HCT116 (cell line): ENCODE results near the gene TPRG1L. TPM values are rescaled to one million over a fixed set of nuclear protein-coding genes. Genes with fewer than 3 reads are reported as not detected.

ENCODE experiments used
- ATAC-seq: fragments of 200-7000 bp; cut with Tn5 transposase; 2 replicates; pipeline ENCODE4 v1.9.1; 2020; ENCODE audit warnings: mild to moderate bottlenecking, moderate library complexity
- BruUV-seq: library from RNA; stranded (reverse); fragments of 400-500 nt; replicated peaks from 2 replicates; lab custom pipeline; 2021; lab: Mats Ljungman, UMichigan
- CTCF ChIA-PET: fragments of 300-600 bp; sonication (Branson Sonifier 250); formaldehyde crosslinking; loops from one replicate; lab custom pipeline; 2021; ENCODE audit warnings: antibody characterized with exemption; lab: Charles Lee
- POLR2A ChIA-PET: fragments of 300-600, 350-600 bp; sonication (Branson Sonifier 250); formaldehyde crosslinking; loops from one replicate; lab custom pipeline; 2021; ENCODE audit warnings: antibody characterized with exemption; lab: Charles Lee
- RAD21 ChIA-PET, 2 experiments: fragments of 300-600 bp; sonication (Branson Sonifier 250); formaldehyde crosslinking; loops; one replicate each; lab custom pipeline; 2023; ENCODE audit warnings: low total read pairs in 2 of 2; ENCODE audit not compliant: uncharacterized antibody in 2 of 2, unreplicated experiment in 2 of 2, low non-redundant PET in 1 of 2; lab: Charles Lee
- DNase-seq: peaks from one replicate; pipeline ENCODE4 v3.0.0-alpha.2; 2010; ENCODE audit warnings: low read depth, low spot score
- H2AFZ ChIP-seq: fragments of 200-600 bp; shearing (Covaris generic), sonication (generic); 2 replicates; pipeline ENCODE4 v1.6.1; 2017; ENCODE audit warnings: low read depth, mixed run types, mixed read lengths, antibody characterized with exemption, low read length; ENCODE audit not compliant: poor library complexity, severe bottlenecking
- H3K27ac ChIP-seq: 2 replicates; pipeline ENCODE4 v1.5.1; 2012; ENCODE audit warnings: low read depth, low read length
- H3K27me3 ChIP-seq: fragments of 200-600 bp; sonication (generic); 2 replicates; pipeline ENCODE4 v1.6.1; 2016; ENCODE audit warnings: mixed run types, low read length, mixed read lengths; ENCODE audit not compliant: insufficient read depth
- H3K36me3 ChIP-seq, 2 experiments: fragments of 200-500 bp in 1 of 2; fragments of 200-600 bp in 1 of 2; sonication (Bioruptor generic) in 1 of 2; sonication (generic) in 1 of 2; 2 replicates each; pipeline versions ENCODE4 v1.5.1 to v1.6.1; 2014 to 2016; ENCODE audit warnings: low read length in 2 of 2, inconsistent platforms in 1 of 2, mixed read lengths in 1 of 2, mixed run types in 1 of 2; ENCODE audit not compliant: insufficient read depth in 2 of 2, control insufficient read depth in 1 of 2
- H3K4me1 ChIP-seq, 2 experiments: fragments of 200-600 bp in 1 of 2; sonication (generic) in 1 of 2; 2 replicates each; pipeline versions ENCODE4 v1.5.1 to v1.6.1; 2012 to 2017; ENCODE audit warnings: low read length in 2 of 2, inconsistent platforms in 1 of 2, mild to moderate bottlenecking in 1 of 2, mixed read lengths in 1 of 2, mixed run types in 1 of 2, moderate library complexity in 1 of 2; ENCODE audit not compliant: insufficient read depth in 2 of 2, control insufficient read depth in 1 of 2
- H3K4me2 ChIP-seq: fragments of 200-600 bp; sonication (generic); 2 replicates; pipeline ENCODE4 v1.6.1; 2017; ENCODE audit warnings: mixed run types, low read length, mixed read lengths
- H3K4me3 ChIP-seq, 2 experiments: fragments of 200-600 bp in 1 of 2; sonication (generic) in 1 of 2; replicated peaks in 1 of 2; 2 replicates each; pipeline ENCODE4 v1.5.1; 2011 to 2016; ENCODE audit warnings: low read length in 2 of 2, control low read depth in 1 of 2, low read depth in 1 of 2, mild to moderate bottlenecking in 1 of 2, mixed read lengths in 1 of 2, mixed run types in 1 of 2
- H3K79me2 ChIP-seq: fragments of 200-600 bp; sonication (generic); 2 replicates; pipeline ENCODE4 v1.6.1; 2017; ENCODE audit warnings: mild to moderate bottlenecking, mixed run types, low read length, moderate library complexity, mixed read lengths; ENCODE audit not compliant: insufficient read depth
- H3K9ac ChIP-seq: fragments of 200-600 bp; sonication (generic); 2 replicates; pipeline ENCODE4 v1.6.1; 2016; ENCODE audit warnings: low read length, mixed read lengths
- H3K9me2 ChIP-seq: fragments of 200-600 bp; sonication (generic), shearing (Covaris generic); 2 replicates; pipeline ENCODE4 v1.6.1; 2017; ENCODE audit warnings: mixed run types, mild to moderate bottlenecking, moderate library complexity; ENCODE audit not compliant: insufficient read depth
- H3K9me3 ChIP-seq, 2 experiments: fragments of 200-500 bp in 1 of 2; fragments of 200-600 bp in 1 of 2; sonication (Bioruptor generic) in 1 of 2; sonication (generic) in 1 of 2; 2 replicates each; pipeline ENCODE4 v1.6.1; 2014 to 2017; ENCODE audit warnings: low read length in 2 of 2, mixed read lengths in 2 of 2, inconsistent platforms in 1 of 2, low read depth in 1 of 2, mild to moderate bottlenecking in 1 of 2, mixed run types in 1 of 2, moderate library complexity in 1 of 2; ENCODE audit not compliant: control insufficient read depth in 1 of 2, insufficient read depth in 1 of 2
- H4K20me1 ChIP-seq: fragments of 200-600 bp; sonication (generic), shearing (Covaris generic); 2 replicates; pipeline ENCODE4 v1.6.1; 2017; ENCODE audit warnings: mixed run types, mild to moderate bottlenecking, moderate library complexity; ENCODE audit not compliant: insufficient read depth
- CEBPB ChIP-seq: IDR thresholded peaks from 2 replicates; pipeline ENCODE4 v1.6.1; 2012; ENCODE audit warnings: low read depth
- EGR1 ChIP-seq: IDR thresholded peaks from 2 replicates; pipeline ENCODE4 v1.6.1; 2012; ENCODE audit warnings: low read depth
- ELF1 ChIP-seq: IDR thresholded peaks from 2 replicates; pipeline ENCODE4 v1.6.1; 2012; ENCODE audit warnings: low read depth, borderline replicate concordance
- EZH2 ChIP-seq: fragments of 200-600 bp; sonication (generic); IDR thresholded peaks from 2 replicates; pipeline ENCODE4 v1.6.1; 2017; ENCODE audit warnings: antibody characterized with exemption, mixed run types
- FOSL1 ChIP-seq: IDR thresholded peaks from 2 replicates; pipeline ENCODE4 v1.6.1; 2012; ENCODE audit warnings: low read depth
- JUND ChIP-seq: IDR thresholded peaks from 2 replicates; pipeline ENCODE4 v1.6.1; 2012
- SP1 ChIP-seq: IDR thresholded peaks from 2 replicates; pipeline ENCODE4 v1.6.1; 2012; ENCODE audit warnings: low read depth
- YY1 ChIP-seq: IDR thresholded peaks from 2 replicates; pipeline ENCODE4 v1.6.1; 2011; ENCODE audit warnings: low read length, low read depth, moderate library complexity, mild to moderate bottlenecking; ENCODE audit not compliant: insufficient replicate concordance; ENCODE audit errors: extremely low read depth
- ZFX ChIP-seq: fragments of 450-650 bp; IDR thresholded peaks from 2 replicates; pipeline ENCODE4 v1.6.1; 2017
- intact Hi-C: fragments of 100-400 bp; cut with micrococcal nuclease; formaldehyde crosslinking; loops from 2 replicates; pipeline ENCODE4 v1.10.0; 2022
- total RNA-seq: library from RNA; stranded (reverse); gene quantifications from one replicate; pipeline ENCODE4 v1.2.1, GENCODE V29; 2021; ENCODE audit not compliant: unreplicated experiment
- TF ChIP-seq, protein P1 (sequence below): IDR thresholded peaks from 2 replicates; pipeline ENCODE4 v1.6.1; 2012
- TF ChIP-seq, protein P2 (sequence below): IDR thresholded peaks from 2 replicates; pipeline ENCODE4 v1.6.1; 2012

The TPRG1L gene
- total RNA-seq, 1 experiment from 2014 or later: 25.6 TPM

DNA sequence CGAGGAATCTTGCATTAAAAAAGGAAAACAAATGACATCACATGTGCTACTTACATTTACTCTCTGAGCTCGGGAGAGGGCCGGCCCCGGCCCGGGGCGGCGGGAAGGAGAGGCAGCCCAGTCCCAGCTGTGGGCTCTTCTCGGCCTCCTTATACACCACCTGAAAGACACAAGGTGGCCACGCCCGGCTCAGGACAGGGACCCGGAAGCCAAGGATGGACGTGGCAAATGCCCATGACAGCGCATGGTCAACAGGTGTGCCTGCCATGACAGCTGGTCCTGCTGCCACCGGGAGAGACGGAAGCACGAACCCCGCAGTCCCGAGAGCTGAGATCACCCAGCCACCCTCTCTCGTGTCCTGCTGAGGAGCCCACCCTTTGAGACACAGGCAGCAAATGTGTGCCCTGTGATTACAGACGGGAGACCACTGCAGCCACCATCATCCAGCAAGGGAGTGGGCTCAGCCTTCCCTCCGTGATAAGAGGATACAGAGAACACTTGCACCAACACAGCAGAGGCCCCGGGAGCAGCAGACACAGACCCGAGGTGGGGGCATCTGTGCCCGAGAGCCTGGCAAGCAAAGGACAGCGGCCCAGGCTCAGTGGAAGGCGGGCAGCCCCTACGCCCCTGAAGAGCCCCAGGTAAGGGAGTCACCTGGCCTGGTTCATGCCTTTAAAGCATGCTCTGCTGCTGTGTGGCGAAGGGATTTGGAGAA lies 8.7 kb downstream of the TPRG1L start:
- H3K27ac ChIP-seq: no peak overlapping the region
- H3K9ac ChIP-seq: no peak overlapping the region
- H3K4me3 ChIP-seq: no peak overlapping the region
- H3K79me2 ChIP-seq: no peaks in the 10 kb centered on the region
- H3K4me2 ChIP-seq: no peak overlapping the region
- ChIA-PET CTCF (no interaction called here), POLR2A (no interaction called here), RAD21 (no interaction called here)
- intact Hi-C loops: no loop called here
- DNase-seq (no peak), ATAC-seq (no peak)
- H4K20me1 ChIP-seq: no peaks in the 10 kb centered on the region
- no peaks in the 10 kb centered on the region for H3K9me2 ChIP-seq
- peaks cover 18 to 34% of the 10 kb centered on the region in 2 experiments; a peak in 3 of 4 replicates for H3K36me3 ChIP-seq
- H2AFZ ChIP-seq: no peak overlapping the region
- H3K9me3 ChIP-seq: no peaks in the 10 kb centered on the region
- TF ChIP-seq EGR1 (no peak), EZH2 (no peak), JUND (no peak), CEBPB (no peak), ELF1 (no peak), SP1 (no peak), ZFX (no peak)
- TF ChIP-seq, protein P1, sequence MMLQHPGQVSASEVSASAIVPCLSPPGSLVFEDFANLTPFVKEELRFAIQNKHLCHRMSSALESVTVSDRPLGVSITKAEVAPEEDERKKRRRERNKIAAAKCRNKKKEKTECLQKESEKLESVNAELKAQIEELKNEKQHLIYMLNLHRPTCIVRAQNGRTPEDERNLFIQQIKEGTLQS: no peak
- no TSS peak for BruUV-seq
- 0 out of 4 replicates have a peak, but pooled peaks cover 0 to 1% of the 10 kb centered on the region in 2 experiments for H3K4me1 ChIP-seq
- no peaks in the 10 kb centered on the region for H3K27me3 ChIP-seq

DNA sequence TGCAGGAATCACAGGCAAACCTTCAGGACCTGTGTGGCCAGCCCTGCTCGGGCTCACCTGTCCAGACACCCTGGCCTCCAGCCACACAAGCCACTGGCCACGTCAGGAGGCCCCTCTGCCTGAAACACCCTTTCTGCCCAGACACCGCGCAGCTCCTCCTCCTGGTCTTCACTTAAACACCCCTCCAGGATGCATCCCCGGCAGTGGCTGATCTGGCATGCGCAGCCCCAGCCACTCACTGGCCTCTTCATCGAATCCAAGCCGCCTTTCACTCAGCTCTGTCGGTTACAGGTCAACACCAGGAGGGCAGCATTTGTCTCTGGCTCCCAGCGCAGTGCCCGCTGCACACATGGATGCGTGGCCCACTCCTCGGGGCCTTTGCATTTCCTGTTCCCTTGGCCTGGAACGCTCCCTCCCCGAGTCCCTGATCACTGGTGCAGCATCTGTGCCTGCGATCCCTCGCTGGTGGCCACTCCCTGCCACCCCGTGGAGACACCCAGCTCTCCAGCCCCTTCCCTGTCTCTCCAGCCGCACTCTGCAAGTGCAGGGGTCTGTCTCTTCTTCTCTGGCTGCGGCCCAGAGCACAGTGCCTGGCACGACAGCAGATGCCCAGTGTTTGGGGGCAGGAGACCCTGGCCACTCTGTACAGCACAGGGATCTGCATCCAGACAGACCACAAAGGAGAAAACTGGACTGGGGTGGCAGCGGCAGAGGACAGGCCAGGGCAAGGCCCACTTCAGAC lies 9.4 kb downstream of the TPRG1L start:
- Histone ChIP-seq H3K27ac (no peak overlapping the region), H3K79me2 (no peaks in the 10 kb centered on the region), H3K4me1 (no peaks in the 10 kb centered on the region), H3K27me3 (no peaks in the 10 kb centered on the region), H3K9ac (no peak overlapping the region), H3K4me2 (no peak overlapping the region), H4K20me1 (no peaks in the 10 kb centered on the region), H3K4me3 (no peak overlapping the region), H2AFZ (no peak overlapping the region), H3K9me2 (no peaks in the 10 kb centered on the region), H3K9me3 (no peaks in the 10 kb centered on the region), H3K36me3 (peaks cover 18 to 39% of the 10 kb centered on the region in 2 experiments; a peak in 3 of 4 replicates)
- no peak for TF ChIP-seq FOSL1
- TF ChIP-seq CEBPB: no peak
- TF ChIP-seq, protein P1: no peak
- TF ChIP-seq, protein P2, sequence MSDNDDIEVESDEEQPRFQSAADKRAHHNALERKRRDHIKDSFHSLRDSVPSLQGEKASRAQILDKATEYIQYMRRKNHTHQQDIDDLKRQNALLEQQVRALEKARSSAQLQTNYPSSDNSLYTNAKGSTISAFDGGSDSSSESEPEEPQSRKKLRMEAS: no peak
- TF ChIP-seq EZH2: no peak
- no peak for TF ChIP-seq EGR1
- TF ChIP-seq YY1: no peak
- no peak for TF ChIP-seq SP1
- no peak for DNase-seq
- ChIA-PET RAD21 (no interaction called here), CTCF (no interaction called here), POLR2A (no interaction called here)
- BruUV-seq: no TSS peak
- intact Hi-C loops: no loop called here
- no peak for ATAC-seq
